GM12872 (cell line): ENCODE data around the gene DROSHA.

ENCODE experiments used
- TF ChIP-seq, protein P1 (sequence below): IDR thresholded peaks from 3 replicates; pipeline ENCODE4 v1.5.1; 2011; ENCODE audit warnings: low read depth, mild to moderate bottlenecking, low read length, moderate library complexity; ENCODE audit not compliant: insufficient read depth

DROSHA gene

DNA sequence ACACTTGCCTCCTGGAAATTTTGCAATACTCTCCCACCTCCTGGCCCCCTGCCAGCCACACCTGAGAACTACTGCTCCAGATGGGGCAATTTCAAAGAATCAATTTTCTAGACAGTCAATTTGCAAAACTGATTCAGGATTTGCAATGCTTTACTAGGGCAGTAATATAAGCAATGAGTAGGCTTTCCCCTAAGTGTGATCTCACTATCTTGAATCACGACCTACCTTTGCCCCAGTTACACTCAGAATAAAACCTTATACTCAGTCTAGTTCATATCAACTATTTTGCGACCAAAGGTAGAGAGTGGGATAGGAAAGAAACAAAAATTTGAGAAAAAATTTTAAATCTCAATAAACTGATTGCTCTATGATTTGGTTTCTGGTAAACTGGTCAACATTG, 54.4 kb downstream of the DROSHA start:
- TF ChIP-seq, protein P1, sequence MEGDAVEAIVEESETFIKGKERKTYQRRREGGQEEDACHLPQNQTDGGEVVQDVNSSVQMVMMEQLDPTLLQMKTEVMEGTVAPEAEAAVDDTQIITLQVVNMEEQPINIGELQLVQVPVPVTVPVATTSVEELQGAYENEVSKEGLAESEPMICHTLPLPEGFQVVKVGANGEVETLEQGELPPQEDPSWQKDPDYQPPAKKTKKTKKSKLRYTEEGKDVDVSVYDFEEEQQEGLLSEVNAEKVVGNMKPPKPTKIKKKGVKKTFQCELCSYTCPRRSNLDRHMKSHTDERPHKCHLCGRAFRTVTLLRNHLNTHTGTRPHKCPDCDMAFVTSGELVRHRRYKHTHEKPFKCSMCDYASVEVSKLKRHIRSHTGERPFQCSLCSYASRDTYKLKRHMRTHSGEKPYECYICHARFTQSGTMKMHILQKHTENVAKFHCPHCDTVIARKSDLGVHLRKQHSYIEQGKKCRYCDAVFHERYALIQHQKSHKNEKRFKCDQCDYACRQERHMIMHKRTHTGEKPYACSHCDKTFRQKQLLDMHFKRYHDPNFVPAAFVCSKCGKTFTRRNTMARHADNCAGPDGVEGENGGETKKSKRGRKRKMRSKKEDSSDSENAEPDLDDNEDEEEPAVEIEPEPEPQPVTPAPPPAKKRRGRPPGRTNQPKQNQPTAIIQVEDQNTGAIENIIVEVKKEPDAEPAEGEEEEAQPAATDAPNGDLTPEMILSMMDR, result no peak

- TF ChIP-seq, protein P1, result no peak
Measured at GRCh38 chr5:31476738-31477141, 55.2 kb downstream of the DROSHA start.

DNA sequence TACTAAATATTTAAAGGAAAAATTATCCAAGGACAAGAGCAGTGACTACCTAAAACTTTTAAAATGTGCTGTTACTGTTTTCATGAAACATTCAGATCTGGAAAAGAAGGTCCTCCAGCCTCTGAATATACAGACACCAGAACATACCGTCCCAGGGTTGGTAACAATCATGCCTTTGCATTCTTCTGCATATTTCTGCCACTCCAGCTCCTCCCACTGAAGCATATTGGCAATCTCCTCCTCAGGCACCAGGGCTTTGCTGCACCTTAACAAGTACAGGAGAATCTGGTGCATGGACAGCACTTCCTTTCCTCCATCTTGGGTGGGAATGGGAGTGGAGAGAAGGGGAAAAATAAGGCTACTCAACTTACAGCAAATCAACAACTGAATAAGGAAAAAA, 60.0 kb downstream of the DROSHA start:
- TF ChIP-seq, protein P1, result no peak

- TF ChIP-seq, protein P1, result no peak
Measured at GRCh38 chr5:31471040-31471439, 60.9 kb downstream of the DROSHA start.

DNA sequence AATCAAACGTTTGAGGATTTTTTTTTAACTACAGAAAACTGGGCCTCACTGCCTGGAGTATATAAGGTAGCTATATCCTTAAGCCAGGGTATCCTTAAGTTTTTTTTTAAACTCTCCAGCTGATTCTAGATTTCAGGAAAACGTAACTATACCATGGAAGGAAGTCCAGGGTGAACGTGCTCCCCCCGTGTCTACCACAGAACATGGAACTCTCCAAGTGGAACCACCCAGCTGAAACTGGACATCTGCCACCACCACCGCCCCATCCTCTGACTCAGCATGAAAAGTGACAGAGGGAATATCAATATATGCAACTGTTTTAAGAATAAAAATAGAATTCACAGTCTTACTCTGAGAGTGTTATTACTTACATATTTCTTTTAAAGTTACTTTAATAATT, 61.3 kb downstream of the DROSHA start:
- TF ChIP-seq, protein P1, result no peak

DNA sequence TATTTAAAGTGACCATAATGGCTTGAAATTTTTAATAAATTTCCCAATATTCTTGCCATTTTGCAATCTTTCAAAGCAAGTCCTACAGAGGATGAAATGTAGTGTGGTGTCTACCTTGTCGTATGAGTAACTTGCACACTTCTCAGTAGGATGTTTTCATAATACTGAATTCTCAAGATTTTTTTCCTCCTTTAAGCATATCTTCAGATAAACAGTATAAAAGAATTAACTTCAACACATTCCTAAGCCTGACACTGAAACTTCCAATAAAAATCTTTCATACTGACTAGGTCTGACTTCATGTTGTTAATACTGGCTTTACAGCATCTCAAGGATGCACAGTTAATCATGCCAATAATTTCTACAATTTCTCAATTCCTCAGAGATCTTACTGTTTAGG, 62.0 kb downstream of the DROSHA start:
- TF ChIP-seq, protein P1, result no peak

DNA sequence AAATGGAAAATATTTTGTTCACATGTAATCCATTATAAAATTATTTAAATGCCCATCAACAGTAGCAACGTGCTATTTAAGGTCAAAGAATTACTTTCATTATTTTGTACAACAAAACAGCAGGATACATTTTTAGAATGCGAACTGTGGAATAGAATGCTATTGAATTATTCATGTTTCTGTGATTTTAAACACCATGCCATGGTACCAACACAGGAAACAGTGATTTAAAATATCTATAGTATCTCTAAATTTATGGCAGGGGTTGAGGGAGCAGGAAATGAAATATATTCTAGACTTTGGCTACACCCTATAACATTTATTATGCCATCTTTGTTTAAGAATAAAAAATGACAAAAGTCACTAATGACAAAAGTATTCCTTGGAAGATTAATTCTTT, 62.4 kb downstream of the DROSHA start:
- TF ChIP-seq, protein P1, result no peak

GRCh38 chr5:31465291-31465690, 66.6 kb downstream of the DROSHA start:
- TF ChIP-seq, protein P1, result no peak
